PC-3 (cell line): ENCODE results near the gene HLA-DPA1. TPM values are rescaled to one million over a fixed set of nuclear protein-coding genes. Genes with fewer than 3 reads are reported as not detected.

Source experiments
- ATAC-seq: fragments of 200-7000 bp; cut with Tn5 transposase; 2 replicates; pipeline ENCODE4 v1.9.1; 2020; ENCODE audit warnings: mild to moderate bottlenecking, moderate library complexity
- BruUV-seq: library from RNA; stranded (reverse); fragments of 400-500 nt; replicated peaks from 2 replicates; lab custom pipeline; 2021; lab: Mats Ljungman, UMichigan
- CTCF ChIA-PET: fragments of 300-600 bp; sonication (Branson Sonifier 250); formaldehyde crosslinking; loops from one replicate; lab custom pipeline; 2022; ENCODE audit warnings: antibody characterized with exemption; lab: Charles Lee
- POLR2A ChIA-PET: fragments of 300-600 bp; sonication (Branson Sonifier 250); formaldehyde crosslinking; loops from one replicate; lab custom pipeline; 2022; ENCODE audit warnings: antibody characterized with exemption; ENCODE audit not compliant: unreplicated experiment; lab: Charles Lee
- DNase-seq: peaks from one replicate; pipeline ENCODE4 v3.0.0-alpha.2; 2015
- H2AFZ ChIP-seq: fragments of 300-600 bp; sonication (generic); 2 replicates; pipeline ENCODE4 v1.6.0; 2016; ENCODE audit warnings: antibody characterized with exemption, low read length
- H3F3A ChIP-seq: fragments of 300-600 bp; sonication (generic); one replicate; pipeline ENCODE4 v1.6.0; 2017; ENCODE audit warnings: antibody characterized with exemption, low read length, control low read depth, mild to moderate bottlenecking; ENCODE audit not compliant: unreplicated experiment
- H3K27ac ChIP-seq: fragments of 300-600 bp; sonication (generic); 2 replicates; pipeline ENCODE4 v1.5.1; 2016; ENCODE audit warnings: mild to moderate bottlenecking, low read length
- H3K27me3 ChIP-seq: fragments of 300-600 bp; sonication (generic); 2 replicates; pipeline ENCODE4 v1.6.1; 2016; ENCODE audit warnings: low read length, mixed read lengths
- H3K36me3 ChIP-seq: fragments of 300-600 bp; sonication (generic); 2 replicates; pipeline ENCODE4 v1.6.1; 2016; ENCODE audit warnings: low read depth, mixed run types, low read length, mixed read lengths
- H3K4me1 ChIP-seq: fragments of 300-600 bp; sonication (generic); 2 replicates; pipeline ENCODE4 v1.5.1; 2016; ENCODE audit warnings: low read length; ENCODE audit not compliant: insufficient read depth
- H3K4me2 ChIP-seq: fragments of 300-600 bp; sonication (generic); 2 replicates; pipeline ENCODE4 v1.6.0; 2016; ENCODE audit warnings: low read length
- H3K4me3 ChIP-seq: fragments of 300-600 bp; sonication (generic); 2 replicates; pipeline ENCODE4 v1.5.1; 2016; ENCODE audit warnings: mild to moderate bottlenecking, low read length, mixed read lengths
- H3K79me2 ChIP-seq: fragments of 300-600 bp; sonication (generic); 2 replicates; pipeline ENCODE4 v1.6.1; 2017; ENCODE audit warnings: low read length, mixed read lengths
- H3K9ac ChIP-seq: fragments of 300-600 bp; sonication (generic); 2 replicates; pipeline ENCODE4 v1.6.0; 2016; ENCODE audit warnings: mild to moderate bottlenecking, low read length
- H3K9me2 ChIP-seq: fragments of 300-600 bp; sonication (generic); replicated peaks from 2 replicates; pipeline ENCODE4 v1.6.1; 2016; ENCODE audit warnings: mixed run types, low read length, mixed read lengths
- H3K9me3 ChIP-seq: fragments of 300-600 bp; sonication (generic); 2 replicates; pipeline ENCODE4 v1.6.1; 2016; ENCODE audit warnings: low read length, mixed read lengths
- H4K20me1 ChIP-seq: fragments of 300-600 bp; sonication (generic); 2 replicates; pipeline ENCODE4 v1.6.1; 2016; ENCODE audit warnings: low read length, mixed read lengths
- EZH2 ChIP-seq: fragments of 300-600 bp; sonication (generic); IDR thresholded peaks from one replicate; pipeline ENCODE4 v1.6.1; 2017; ENCODE audit warnings: antibody characterized with exemption, mild to moderate bottlenecking, low read length; ENCODE audit not compliant: unreplicated experiment
- EZH2phosphoT487 ChIP-seq: fragments of 300-600 bp; sonication (generic); IDR thresholded peaks from 2 replicates; pipeline ENCODE4 v1.6.1; 2018; ENCODE audit warnings: mild to moderate bottlenecking, antibody characterized with exemption, low read length, borderline replicate concordance
- intact Hi-C: fragments of 100-400 bp; cut with micrococcal nuclease; formaldehyde crosslinking; loops from 2 replicates; pipeline ENCODE4 v1.9.0; 2023
- total RNA-seq: library from RNA; depleted of rRNA; stranded (reverse); fragments of >200 nt; gene quantifications from 2 replicates; pipeline ENCODE4 v1.2.3, GENCODE V29; 2014
- TF ChIP-seq, protein P1 (sequence below): fragments of 300-600 bp; sonication (generic); conservative IDR thresholded peaks from 2 replicates; pipeline ENCODE4 v1.5.1; 2017; ENCODE audit warnings: antibody characterized with exemption, low read depth, mild to moderate bottlenecking, low read length

HLA-DPA1 gene
- total RNA-seq, 1 experiment from 2014 or later, result not detected

DNA sequence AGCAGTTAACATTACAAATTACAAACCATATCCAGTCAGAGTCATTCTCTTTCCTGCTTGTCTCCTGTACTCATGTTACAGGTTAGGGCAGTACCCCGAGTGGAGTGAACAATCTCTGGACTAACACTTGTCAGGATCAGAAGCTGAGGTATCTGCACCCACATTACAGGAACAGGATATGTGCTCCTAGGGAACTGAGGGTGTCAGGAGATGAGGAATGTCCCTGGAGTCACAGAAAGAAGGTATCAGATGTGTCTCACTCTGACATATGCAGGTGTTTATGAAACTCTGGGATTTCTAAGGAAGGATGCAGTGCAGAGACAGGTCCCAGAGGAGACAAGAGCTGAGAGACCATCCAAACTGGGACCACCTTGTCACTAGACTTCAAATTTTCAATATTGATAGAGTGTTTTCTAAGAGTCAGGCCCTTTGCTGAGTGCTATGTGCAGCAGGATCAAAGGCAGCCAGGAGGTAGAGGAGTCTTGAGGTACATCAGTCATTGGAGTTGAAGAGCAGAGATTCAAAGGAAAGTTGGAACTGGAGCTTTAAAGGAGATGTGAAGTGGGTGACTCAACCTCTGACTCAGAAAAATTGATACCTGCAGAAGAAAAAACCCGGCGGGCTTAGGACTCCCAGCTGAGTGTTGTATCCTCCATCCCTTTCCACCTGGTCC is 14.9 kb upstream of the HLA-DPA1 start:
- Histone ChIP-seq H2AFZ (no peak overlapping the region), H3K4me2 (no peak overlapping the region), H3K4me1 (0 out of 2 replicates have a peak, but pooled peaks cover 4% of the 10 kb centered on the region), H4K20me1 (no peaks in the 10 kb centered on the region), H3K27ac (no peak overlapping the region), H3K36me3 (no peaks in the 10 kb centered on the region), H3F3A (no peaks in the 10 kb centered on the region), H3K9me2 (no peaks in the 10 kb centered on the region), H3K79me2 (no peaks in the 10 kb centered on the region), H3K9me3 (no peaks in the 10 kb centered on the region), H3K4me3 (no peak overlapping the region), H3K27me3 (peaks cover 56% of the 10 kb centered on the region), H3K9ac (no peak overlapping the region)
- intact Hi-C loops, result no loop called here
- BruUV-seq, result no TSS peak
- TF ChIP-seq EZH2phosphoT487, result no peak
- no peak for TF ChIP-seq EZH2
- TF ChIP-seq, protein P1, sequence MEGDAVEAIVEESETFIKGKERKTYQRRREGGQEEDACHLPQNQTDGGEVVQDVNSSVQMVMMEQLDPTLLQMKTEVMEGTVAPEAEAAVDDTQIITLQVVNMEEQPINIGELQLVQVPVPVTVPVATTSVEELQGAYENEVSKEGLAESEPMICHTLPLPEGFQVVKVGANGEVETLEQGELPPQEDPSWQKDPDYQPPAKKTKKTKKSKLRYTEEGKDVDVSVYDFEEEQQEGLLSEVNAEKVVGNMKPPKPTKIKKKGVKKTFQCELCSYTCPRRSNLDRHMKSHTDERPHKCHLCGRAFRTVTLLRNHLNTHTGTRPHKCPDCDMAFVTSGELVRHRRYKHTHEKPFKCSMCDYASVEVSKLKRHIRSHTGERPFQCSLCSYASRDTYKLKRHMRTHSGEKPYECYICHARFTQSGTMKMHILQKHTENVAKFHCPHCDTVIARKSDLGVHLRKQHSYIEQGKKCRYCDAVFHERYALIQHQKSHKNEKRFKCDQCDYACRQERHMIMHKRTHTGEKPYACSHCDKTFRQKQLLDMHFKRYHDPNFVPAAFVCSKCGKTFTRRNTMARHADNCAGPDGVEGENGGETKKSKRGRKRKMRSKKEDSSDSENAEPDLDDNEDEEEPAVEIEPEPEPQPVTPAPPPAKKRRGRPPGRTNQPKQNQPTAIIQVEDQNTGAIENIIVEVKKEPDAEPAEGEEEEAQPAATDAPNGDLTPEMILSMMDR, result no peak
- ChIA-PET CTCF (interaction anchor here (0.7 kb wide), 1 partner anchor 356 kb away, joined by 3 read pairs; no protein-coding TSS in a partner anchor), POLR2A (no interaction called here)
- DNase-seq (peak; percentile 62), ATAC-seq (peak; percentile 68)

DNA sequence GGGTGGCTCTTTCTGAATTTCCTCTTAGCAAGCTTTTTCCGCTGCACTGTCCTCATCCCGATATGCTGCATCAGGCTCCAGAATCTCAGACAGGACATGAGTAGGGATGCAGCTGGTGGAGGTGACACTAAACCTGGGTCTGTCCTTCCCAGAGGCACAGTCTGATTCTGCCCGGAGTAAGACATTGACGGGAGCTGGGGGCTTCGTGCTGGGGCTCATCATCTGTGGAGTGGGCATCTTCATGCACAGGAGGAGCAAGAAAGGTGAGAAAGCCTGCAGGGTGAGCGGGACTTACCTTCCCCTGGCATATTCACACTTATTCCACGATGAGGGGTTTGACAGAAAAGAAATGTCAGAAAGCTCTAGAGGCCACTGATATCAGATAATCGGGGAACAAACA is 12.2 kb upstream of the HLA-DPA1 start:
- intact Hi-C loops, result no loop called here

More for the DNA sequence above, 12.2 kb upstream of the HLA-DPA1 start:
- no peak for DNase-seq
- H4K20me1 ChIP-seq, result no peaks in the 10 kb centered on the region
- no peak for TF ChIP-seq EZH2phosphoT487
- no peak for TF ChIP-seq EZH2
- TF ChIP-seq, protein P1, result no peak
- H3K79me2 ChIP-seq, result no peaks in the 10 kb centered on the region
- no peak overlapping the region for H3K4me2 ChIP-seq
- peaks cover 60% of the 10 kb centered on the region for H3K27me3 ChIP-seq
- no peaks in the 10 kb centered on the region for H3K36me3 ChIP-seq
- CTCF ChIA-PET, result no interaction called here
- 0 out of 2 replicates have a peak, but pooled peaks cover 4% of the 10 kb centered on the region for H3K4me1 ChIP-seq
- H3K27ac ChIP-seq, result no peak overlapping the region
- no peak overlapping the region for H3K4me3 ChIP-seq
- no TSS peak for BruUV-seq
- H3F3A ChIP-seq, result no peaks in the 10 kb centered on the region
- no peak overlapping the region for H3K9ac ChIP-seq
- ATAC-seq, result no peak
- H2AFZ ChIP-seq, result no peak overlapping the region
- H3K9me2 ChIP-seq, result no peaks in the 10 kb centered on the region
- no peaks in the 10 kb centered on the region for H3K9me3 ChIP-seq
- POLR2A ChIA-PET, result no interaction called here
